HepG2 (cell line): Measurements from ENCODE around the gene MRPL43. TPM values are rescaled to one million over a fixed set of nuclear protein-coding genes. Genes with fewer than 3 reads are reported as not detected.

Source experiments
- CC2D1A ChIP-seq: sonication (generic); formaldehyde crosslinking; IDR thresholded peaks from 2 replicates; pipeline ENCODE4 v1.8.1; 2023; ENCODE audit warnings: mild to moderate bottlenecking, missing genetic modification reagents
- EEA1 ChIP-seq: sonication (generic); formaldehyde crosslinking; IDR thresholded peaks from 2 replicates; pipeline ENCODE4 v1.5.1; 2020; ENCODE audit warnings: mild to moderate bottlenecking, missing genetic modification reagents, borderline replicate concordance
- FOXC1 ChIP-seq: sonication (generic); formaldehyde crosslinking; IDR thresholded peaks from 2 replicates; pipeline ENCODE4 v1.8.0; 2022; ENCODE audit warnings: mild to moderate bottlenecking, missing genetic modification reagents, borderline replicate concordance
- ISL2 ChIP-seq: sonication (generic); formaldehyde crosslinking; IDR thresholded peaks from 2 replicates; pipeline ENCODE4 v1.5.0; 2020; ENCODE audit warnings: missing genetic modification reagents
- KMT2A ChIP-seq: sonication (generic); formaldehyde crosslinking; IDR thresholded peaks from 2 replicates; pipeline ENCODE4 v1.4.0; 2020; ENCODE audit warnings: missing genetic modification reagents
- MAFF ChIP-seq: IDR thresholded peaks from 2 replicates; pipeline ENCODE4 v1.6.1; 2011; ENCODE audit warnings: low read depth, low read length, improper control_type of control experiment
- MBD4 ChIP-seq: IDR thresholded peaks from 2 replicates; pipeline ENCODE4 v1.6.1; 2012; ENCODE audit warnings: low read length, inconsistent platforms, borderline replicate concordance
- NR2F2 ChIP-seq: IDR thresholded peaks from 2 replicates; pipeline ENCODE4 v1.6.1; 2012; ENCODE audit warnings: low read depth, inconsistent platforms, borderline replicate concordance
- SCMH1 ChIP-seq: sonication (generic); formaldehyde crosslinking; IDR thresholded peaks from 2 replicates; pipeline ENCODE4 v1.9.0; 2021; ENCODE audit warnings: missing genetic modification reagents, mild to moderate bottlenecking, borderline replicate concordance
- SRSF4 ChIP-seq: fragments of 200-400 bp; formaldehyde crosslinking; IDR thresholded peaks from one replicate; pipeline ENCODE4 v1.6.1; 2018; ENCODE audit warnings: mild to moderate bottlenecking, low read depth, low read length, moderate library complexity; ENCODE audit not compliant: poor library complexity, severe bottlenecking
- SRSF9 ChIP-seq: fragments of 200-400 bp; formaldehyde crosslinking; IDR thresholded peaks from 2 replicates; pipeline ENCODE4 v1.6.1; 2018; ENCODE audit warnings: borderline replicate concordance, mild to moderate bottlenecking, low read depth, low read length; ENCODE audit not compliant: insufficient read depth, poor library complexity, severe bottlenecking
- ZNF136 ChIP-seq: sonication (generic); formaldehyde crosslinking; IDR thresholded peaks from 2 replicates; pipeline ENCODE4 v1.8.1; 2022; ENCODE audit warnings: low read depth, mild to moderate bottlenecking, moderate library complexity, missing genetic modification reagents
- ZNF260 ChIP-seq: sonication (generic); formaldehyde crosslinking; IDR thresholded peaks from 2 replicates; pipeline ENCODE4 v1.4.0; 2020; ENCODE audit warnings: missing genetic modification reagents, low read depth, mild to moderate bottlenecking, borderline replicate concordance
- ZNF839 ChIP-seq: sonication (generic); formaldehyde crosslinking; IDR thresholded peaks from 2 replicates; pipeline ENCODE4 v1.4.0; 2020; ENCODE audit warnings: missing genetic modification reagents, mild to moderate bottlenecking, borderline replicate concordance
- polyA plus RNA-seq, 8 experiments: library from polyadenylated mRNA; depleted of rRNA in 3 of 8; stranded (reverse) in 7 of 8; unstranded in 1 of 8; fragments of >200 nt; fragmentation: Illumina TruSeq in 4 of 8; extraction: Trizol in 4 of 8; gene quantifications; 2 replicates each; pipeline versions ENCODE4 v1.2.1 to v1.2.3, GENCODE V29; 2011 to 2016; ENCODE audit warnings: low read depth in 4 of 8, missing spikeins in 1 of 8, mixed read lengths in 1 of 8; ENCODE audit not compliant: insufficient read depth in 1 of 8
- total RNA-seq, 5 experiments: library from RNA; depleted of rRNA; stranded (reverse); fragments of >200 nt; fragmentation: Illumina TruSeq; extraction: Trizol; gene quantifications; 2 replicates each; pipeline ENCODE4 v1.2.3, GENCODE V29; 2016; ENCODE audit warnings: low read depth in 1 of 5
- TF ChIP-seq, protein P1 (sequence below): sonication (generic); formaldehyde crosslinking; IDR thresholded peaks from 2 replicates; pipeline ENCODE4 v1.5.1; 2020; ENCODE audit warnings: mild to moderate bottlenecking, missing genetic modification reagents
- TF ChIP-seq, protein P2 (sequence below): sonication (generic); formaldehyde crosslinking; IDR thresholded peaks from 2 replicates; pipeline ENCODE4 v1.5.0; 2020; ENCODE audit warnings: missing genetic modification reagents
- TF ChIP-seq, protein P3 (sequence below): sonication (generic); formaldehyde crosslinking; IDR thresholded peaks from 2 replicates; pipeline ENCODE4 v1.4.0; 2020; ENCODE audit warnings: missing genetic modification reagents, borderline replicate concordance
- TF ChIP-seq, protein P4 (sequence below): sonication (generic); formaldehyde crosslinking; IDR thresholded peaks from 2 replicates; pipeline ENCODE4 v1.4.0; 2020; ENCODE audit warnings: missing genetic modification reagents
- TF ChIP-seq, protein P5 (sequence below): sonication (generic); formaldehyde crosslinking; IDR thresholded peaks from 2 replicates; pipeline ENCODE4 v1.5.1; 2020; ENCODE audit warnings: missing genetic modification reagents, mild to moderate bottlenecking, borderline replicate concordance

MRPL43 gene
- total and polyA plus RNA-seq, 2 of the 13 experiments (the other 11 are each of a cell fraction or from before 2014, with no cell fraction given): 71.0 to 73.7 TPM

DNA sequence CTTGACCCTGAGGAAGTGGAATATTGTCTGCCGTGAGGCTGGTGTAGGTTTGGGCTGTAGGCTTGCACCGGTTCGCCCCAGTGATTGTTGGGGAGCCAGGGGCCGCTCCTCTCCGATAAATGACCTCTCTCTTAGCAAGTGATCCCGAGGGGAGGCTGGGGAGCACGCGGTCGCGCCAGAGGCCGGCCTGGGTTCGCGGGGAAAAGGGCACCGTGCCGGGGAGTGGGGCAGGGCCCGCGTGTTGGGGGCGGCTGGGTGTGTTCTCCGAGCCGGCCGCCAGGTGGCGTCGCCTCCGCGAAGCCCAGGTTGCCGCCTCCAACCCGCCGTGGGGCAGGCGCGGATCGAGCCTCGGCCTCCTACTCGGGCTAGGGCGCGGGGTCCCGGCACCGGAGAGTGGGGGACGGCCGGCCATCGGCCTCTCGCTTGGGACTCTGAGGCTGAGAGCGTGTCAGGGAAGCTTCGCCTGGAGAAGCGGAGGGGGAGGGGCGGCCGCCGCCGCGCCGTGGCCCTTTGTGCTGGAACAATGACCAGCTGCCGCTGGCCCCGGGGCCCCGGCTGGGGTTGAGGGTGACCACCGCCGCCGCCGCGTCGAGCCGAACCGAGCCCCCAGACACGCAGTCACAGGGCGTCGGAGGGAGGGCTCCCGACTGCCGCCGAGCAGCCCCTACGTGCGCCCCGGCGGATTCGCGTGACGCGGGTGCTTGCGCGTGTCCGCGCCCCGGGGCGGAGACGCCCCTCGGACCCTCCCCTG is 11.9 kb upstream of the MRPL43 start (continued):
- TF ChIP-seq, protein P1, sequence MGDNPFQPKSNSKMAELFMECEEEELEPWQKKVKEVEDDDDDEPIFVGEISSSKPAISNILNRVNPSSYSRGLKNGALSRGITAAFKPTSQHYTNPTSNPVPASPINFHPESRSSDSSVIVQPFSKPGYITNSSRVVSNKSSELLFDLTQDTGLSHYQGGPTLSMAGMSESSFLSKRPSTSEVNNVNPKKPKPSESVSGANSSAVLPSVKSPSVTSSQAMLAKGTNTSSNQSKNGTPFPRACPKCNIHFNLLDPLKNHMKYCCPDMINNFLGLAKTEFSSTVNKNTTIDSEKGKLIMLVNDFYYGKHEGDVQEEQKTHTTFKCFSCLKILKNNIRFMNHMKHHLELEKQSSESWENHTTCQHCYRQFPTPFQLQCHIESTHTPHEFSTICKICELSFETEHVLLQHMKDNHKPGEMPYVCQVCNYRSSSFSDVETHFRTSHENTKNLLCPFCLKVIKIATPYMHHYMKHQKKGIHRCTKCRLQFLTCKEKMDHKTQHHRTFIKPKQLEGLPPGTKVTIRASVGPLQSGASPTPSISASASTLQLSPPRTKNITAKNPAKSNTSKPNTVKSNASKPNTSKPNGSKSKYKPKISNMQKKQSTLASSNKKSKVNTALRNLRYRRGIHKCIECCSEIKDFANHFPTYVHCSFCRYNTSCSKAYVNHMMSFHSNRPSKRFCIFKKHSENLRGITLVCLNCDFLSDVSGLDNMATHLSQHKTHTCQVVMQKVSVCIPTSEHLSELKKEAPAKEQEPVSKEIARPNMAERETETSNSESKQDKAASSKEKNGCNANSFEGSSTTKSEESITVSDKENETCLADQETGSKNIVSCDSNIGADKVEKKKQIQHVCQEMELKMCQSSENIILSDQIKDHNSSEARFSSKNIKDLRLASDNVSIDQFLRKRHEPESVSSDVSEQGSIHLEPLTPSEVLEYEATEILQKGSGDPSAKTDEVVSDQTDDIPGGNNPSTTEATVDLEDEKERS: no peak
- TF ChIP-seq NR2F2: no peak
- no peak for TF ChIP-seq ZNF260 (CRISPR knock-in tag)
- no peak for TF ChIP-seq SCMH1 (CRISPR knock-in tag)
- peak; percentile 49; the same call in 1 of the 2 replicates for TF ChIP-seq CC2D1A (CRISPR knock-in tag)
- peak; percentile 40; the same call in 1 of the 2 replicates for TF ChIP-seq KMT2A (CRISPR knock-in tag)
- TF ChIP-seq, protein P2, sequence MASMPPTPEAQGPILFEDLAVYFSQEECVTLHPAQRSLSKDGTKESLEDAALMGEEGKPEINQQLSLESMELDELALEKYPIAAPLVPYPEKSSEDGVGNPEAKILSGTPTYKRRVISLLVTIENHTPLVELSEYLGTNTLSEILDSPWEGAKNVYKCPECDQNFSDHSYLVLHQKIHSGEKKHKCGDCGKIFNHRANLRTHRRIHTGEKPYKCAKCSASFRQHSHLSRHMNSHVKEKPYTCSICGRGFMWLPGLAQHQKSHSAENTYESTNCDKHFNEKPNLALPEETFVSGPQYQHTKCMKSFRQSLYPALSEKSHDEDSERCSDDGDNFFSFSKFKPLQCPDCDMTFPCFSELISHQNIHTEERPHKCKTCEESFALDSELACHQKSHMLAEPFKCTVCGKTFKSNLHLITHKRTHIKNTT (CRISPR knock-in tag): no peak
- TF ChIP-seq SRSF4: no peak
- 0 out of 2 replicates have a peak, but pooled peaks have one; percentile 86 for TF ChIP-seq EEA1 (CRISPR knock-in tag)
- TF ChIP-seq, protein P3, sequence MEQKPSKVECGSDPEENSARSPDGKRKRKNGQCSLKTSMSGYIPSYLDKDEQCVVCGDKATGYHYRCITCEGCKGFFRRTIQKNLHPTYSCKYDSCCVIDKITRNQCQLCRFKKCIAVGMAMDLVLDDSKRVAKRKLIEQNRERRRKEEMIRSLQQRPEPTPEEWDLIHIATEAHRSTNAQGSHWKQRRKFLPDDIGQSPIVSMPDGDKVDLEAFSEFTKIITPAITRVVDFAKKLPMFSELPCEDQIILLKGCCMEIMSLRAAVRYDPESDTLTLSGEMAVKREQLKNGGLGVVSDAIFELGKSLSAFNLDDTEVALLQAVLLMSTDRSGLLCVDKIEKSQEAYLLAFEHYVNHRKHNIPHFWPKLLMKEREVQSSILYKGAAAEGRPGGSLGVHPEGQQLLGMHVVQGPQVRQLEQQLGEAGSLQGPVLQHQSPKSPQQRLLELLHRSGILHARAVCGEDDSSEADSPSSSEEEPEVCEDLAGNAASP (CRISPR knock-in tag): peak; percentile 17; the same call in 1 of the 2 replicates
- TF ChIP-seq SRSF9: no peak
- no peak for TF ChIP-seq MAFF
- TF ChIP-seq, protein P4, sequence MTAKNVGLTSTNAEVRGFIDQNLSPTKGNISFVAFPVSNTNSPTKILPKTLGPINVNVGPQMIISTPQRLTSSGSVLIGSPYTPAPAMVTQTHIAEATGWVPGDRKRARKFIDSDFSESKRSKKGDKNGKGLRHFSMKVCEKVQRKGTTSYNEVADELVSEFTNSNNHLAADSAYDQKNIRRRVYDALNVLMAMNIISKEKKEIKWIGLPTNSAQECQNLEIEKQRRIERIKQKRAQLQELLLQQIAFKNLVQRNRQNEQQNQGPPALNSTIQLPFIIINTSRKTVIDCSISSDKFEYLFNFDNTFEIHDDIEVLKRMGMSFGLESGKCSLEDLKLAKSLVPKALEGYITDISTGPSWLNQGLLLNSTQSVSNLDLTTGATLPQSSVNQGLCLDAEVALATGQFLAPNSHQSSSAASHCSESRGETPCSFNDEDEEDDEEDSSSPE (CRISPR knock-in tag): peak; percentile 75
- TF ChIP-seq ISL2 (CRISPR knock-in tag): peak; percentile 60; the same call in 1 of the 2 replicates
- TF ChIP-seq ZNF136: no peak
- TF ChIP-seq, protein P5, sequence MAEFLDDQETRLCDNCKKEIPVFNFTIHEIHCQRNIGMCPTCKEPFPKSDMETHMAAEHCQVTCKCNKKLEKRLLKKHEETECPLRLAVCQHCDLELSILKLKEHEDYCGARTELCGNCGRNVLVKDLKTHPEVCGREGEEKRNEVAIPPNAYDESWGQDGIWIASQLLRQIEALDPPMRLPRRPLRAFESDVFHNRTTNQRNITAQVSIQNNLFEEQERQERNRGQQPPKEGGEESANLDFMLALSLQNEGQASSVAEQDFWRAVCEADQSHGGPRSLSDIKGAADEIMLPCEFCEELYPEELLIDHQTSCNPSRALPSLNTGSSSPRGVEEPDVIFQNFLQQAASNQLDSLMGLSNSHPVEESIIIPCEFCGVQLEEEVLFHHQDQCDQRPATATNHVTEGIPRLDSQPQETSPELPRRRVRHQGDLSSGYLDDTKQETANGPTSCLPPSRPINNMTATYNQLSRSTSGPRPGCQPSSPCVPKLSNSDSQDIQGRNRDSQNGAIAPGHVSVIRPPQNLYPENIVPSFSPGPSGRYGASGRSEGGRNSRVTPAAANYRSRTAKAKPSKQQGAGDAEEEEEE (CRISPR knock-in tag): no peak
- TF ChIP-seq MBD4: no peak
- peak; percentile 45; the same call in 1 of the 2 replicates for TF ChIP-seq FOXC1
- TF ChIP-seq ZNF839 (CRISPR knock-in tag): no peak
